HEK293 (cell line): ENCODE measurements around the gene PDLIM5.
A peak's percentile ranks its signal among the peaks of the same experiment; 100 is the strongest.

Experiments used
- CTCF ChIA-PET: fragments of 350-600 bp; formaldehyde crosslinking; extraction: SDS; loops from one replicate; lab custom pipeline; 2021; ENCODE audit warnings: antibody characterized with exemption; lab: Yijun Ruan, JAX
- POLR2A ChIA-PET: fragments of 300-600 bp; formaldehyde crosslinking; extraction: SDS; loops from one replicate; lab custom pipeline; 2020; ENCODE audit warnings: antibody characterized with exemption, inconsistent platforms; lab: Yijun Ruan, JAX
- H3K27ac ChIP-seq: fragments of 200-500 bp; sonication (Bioruptor generic); 2 replicates; pipeline ENCODE4 v1.5.1; 2014; ENCODE audit warnings: low read depth, low read length, control low read depth, inconsistent platforms; ENCODE audit errors: extremely low read depth
- H3K36me3 ChIP-seq, 2 experiments: fragments of 200-500 bp in 1 of 2; sonication (Bioruptor generic) in 1 of 2; 1 replicate in 1 of 2; 2 replicates in 1 of 2; pipeline ENCODE4 v1.5.1; 2014 to 2017; ENCODE audit warnings: inconsistent platforms in 2 of 2, low read length in 2 of 2; ENCODE audit not compliant: control insufficient read depth in 2 of 2, insufficient read depth in 1 of 2
- H3K4me1 ChIP-seq: fragments of 200-500 bp; sonication (Bioruptor generic); 2 replicates; pipeline ENCODE4 v1.5.1; 2014; ENCODE audit warnings: mild to moderate bottlenecking, low read length, inconsistent platforms; ENCODE audit not compliant: control insufficient read depth, insufficient read depth
- H3K4me3 ChIP-seq: 2 replicates; pipeline ENCODE4 v1.5.1; 2011; ENCODE audit warnings: low read depth, mild to moderate bottlenecking, control low read depth, low read length, moderate library complexity
- H3K9me3 ChIP-seq: fragments of 200-500 bp; sonication (Bioruptor generic); 2 replicates; pipeline ENCODE4 v1.5.1; 2014; ENCODE audit warnings: low read depth, low read length, inconsistent platforms; ENCODE audit not compliant: control insufficient read depth, insufficient read depth
- GLI2 ChIP-seq: fragments of 450-650 bp; formaldehyde crosslinking; IDR thresholded peaks from 2 replicates; pipeline ENCODE4; 2017; ENCODE audit warnings: missing biosample characterization, missing genetic modification characterization, low read depth, borderline replicate concordance
- GLIS2 ChIP-seq: fragments of 450-650 bp; formaldehyde crosslinking; IDR thresholded peaks from 2 replicates; pipeline ENCODE4 v1.5.1; 2016; ENCODE audit warnings: missing biosample characterization, missing genetic modification characterization
- IKZF3 ChIP-seq: fragments of 450-650 bp; IDR thresholded peaks from 2 replicates; pipeline ENCODE4 v1.5.0; 2018; ENCODE audit warnings: missing biosample characterization, mild to moderate bottlenecking, missing genetic modification characterization, moderate library complexity
- MYNN ChIP-seq: fragments of 450-650 bp; formaldehyde crosslinking; IDR thresholded peaks from 2 replicates; pipeline ENCODE4 v1.5.1; 2016; ENCODE audit warnings: missing biosample characterization, missing genetic modification characterization, borderline replicate concordance
- OSR2 ChIP-seq: fragments of 450-650 bp; formaldehyde crosslinking; IDR thresholded peaks from 2 replicates; pipeline ENCODE4 v1.5.1; 2016; ENCODE audit warnings: missing biosample characterization, missing genetic modification characterization
- PRDM10 ChIP-seq: fragments of 450-650 bp; formaldehyde crosslinking; IDR thresholded peaks from 2 replicates; pipeline ENCODE4 v1.5.1; 2016; ENCODE audit warnings: missing biosample characterization, missing genetic modification characterization
- SCRT2 ChIP-seq: fragments of 450-650 bp; formaldehyde crosslinking; IDR thresholded peaks from 2 replicates; pipeline ENCODE4 v1.5.1; 2016; ENCODE audit warnings: missing biosample characterization, missing genetic modification characterization
- ZBTB48 ChIP-seq: fragments of 450-650 bp; formaldehyde crosslinking; IDR thresholded peaks from 2 replicates; pipeline ENCODE4 v1.5.1; 2016; ENCODE audit warnings: missing biosample characterization, missing genetic modification characterization
- ZNF184 ChIP-seq: fragments of 450-650 bp; IDR thresholded peaks from 2 replicates; pipeline ENCODE4 v1.5.1; 2018; ENCODE audit warnings: missing biosample characterization, mild to moderate bottlenecking, missing genetic modification characterization
- ZNF221 ChIP-seq: fragments of 450-650 bp; formaldehyde crosslinking; IDR thresholded peaks from 2 replicates; pipeline ENCODE4 v1.5.1; 2017; ENCODE audit warnings: missing biosample characterization, missing genetic modification characterization, borderline replicate concordance
- ZNF23 ChIP-seq: fragments of 450-650 bp; formaldehyde crosslinking; IDR thresholded peaks from 2 replicates; pipeline ENCODE4 v1.5.1; 2016; ENCODE audit warnings: missing biosample characterization, missing genetic modification characterization, borderline replicate concordance
- ZNF26 ChIP-seq: fragments of 450-650 bp; formaldehyde crosslinking; IDR thresholded peaks from 2 replicates; pipeline ENCODE4 v1.5.1; 2016; ENCODE audit warnings: missing biosample characterization, missing genetic modification characterization
- ZNF324 ChIP-seq: fragments of 450-650 bp; formaldehyde crosslinking; IDR thresholded peaks from 2 replicates; pipeline ENCODE4 v1.5.1; 2016; ENCODE audit warnings: missing biosample characterization, missing genetic modification characterization
- ZNF416 ChIP-seq: fragments of 450-650 bp; formaldehyde crosslinking; IDR thresholded peaks from 2 replicates; pipeline ENCODE4 v1.5.1; 2016; ENCODE audit warnings: missing biosample characterization, missing genetic modification characterization
- ZNF530 ChIP-seq: fragments of 450-650 bp; formaldehyde crosslinking; IDR thresholded peaks from 2 replicates; pipeline ENCODE4 v1.5.1; 2016; ENCODE audit warnings: low read depth, missing biosample characterization, missing genetic modification characterization
- ZNF677 ChIP-seq: fragments of 450-650 bp; IDR thresholded peaks from 2 replicates; pipeline ENCODE4 v1.5.0; 2018; ENCODE audit warnings: missing biosample characterization, mild to moderate bottlenecking, missing genetic modification characterization, moderate library complexity
- ZNF704 ChIP-seq: fragments of 450-650 bp; formaldehyde crosslinking; IDR thresholded peaks from 2 replicates; pipeline ENCODE4 v1.5.1; 2016; ENCODE audit warnings: missing biosample characterization, missing genetic modification characterization
- ZNF768 ChIP-seq: fragments of 450-650 bp; formaldehyde crosslinking; IDR thresholded peaks from 2 replicates; pipeline ENCODE4 v1.5.1; 2018; ENCODE audit warnings: missing biosample characterization, mild to moderate bottlenecking, missing genetic modification characterization
- ZNF785 ChIP-seq: fragments of 450-650 bp; formaldehyde crosslinking; IDR thresholded peaks from 2 replicates; pipeline ENCODE4 v1.5.1; 2016; ENCODE audit warnings: missing biosample characterization, missing genetic modification characterization
- TF ChIP-seq, protein P1 (sequence below): fragments of 450-650 bp; formaldehyde crosslinking; IDR thresholded peaks from 2 replicates; pipeline ENCODE4 v1.5.1; 2017; ENCODE audit warnings: missing biosample characterization, missing genetic modification characterization
- TF ChIP-seq, protein P2 (sequence below): fragments of 450-650 bp; formaldehyde crosslinking; conservative IDR thresholded peaks from 2 replicates; pipeline ENCODE4 v1.5.1; 2016; ENCODE audit warnings: low read depth, missing biosample characterization, missing genetic modification characterization

Gene PDLIM5

DNA sequence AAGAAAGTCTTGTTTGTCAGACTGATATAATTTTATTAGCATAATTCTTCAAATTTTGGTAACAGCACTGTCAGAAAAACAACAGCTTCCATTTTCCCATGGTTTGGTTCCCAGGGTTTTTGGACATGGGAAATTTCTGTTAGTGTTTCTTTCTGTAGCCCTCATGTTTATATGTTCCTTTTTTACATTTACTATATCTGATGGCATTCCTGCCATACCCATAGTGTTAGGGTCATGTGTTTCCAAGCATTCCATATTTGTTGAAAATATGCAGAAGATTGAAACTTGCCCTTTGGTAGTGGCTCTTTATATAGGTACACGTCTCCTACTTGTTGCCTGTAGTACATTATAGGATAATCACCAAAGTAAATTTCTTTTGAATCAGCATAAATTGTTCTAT is 65.8 kb downstream of the PDLIM5 start:
- TF ChIP-seq ZNF768: no peak
- TF ChIP-seq ZNF26: no peak
- no peak for TF ChIP-seq OSR2
- TF ChIP-seq SCRT2 (tag by site-specific recombination): 0 out of 2 replicates have a peak, but pooled peaks have one; percentile 22
- TF ChIP-seq ZNF416 (tag by site-specific recombination): no peak
- Histone ChIP-seq H3K36me3 (no peaks in the 10 kb centered on the region), H3K9me3 (no peaks in the 10 kb centered on the region), H3K4me1 (peaks cover 4% of the 10 kb centered on the region; the same call in 1 of the 2 replicates), H3K4me3 (no peak overlapping the region), H3K27ac (no peak overlapping the region)
- ChIA-PET POLR2A (no interaction called here), CTCF (no interaction called here)

DNA sequence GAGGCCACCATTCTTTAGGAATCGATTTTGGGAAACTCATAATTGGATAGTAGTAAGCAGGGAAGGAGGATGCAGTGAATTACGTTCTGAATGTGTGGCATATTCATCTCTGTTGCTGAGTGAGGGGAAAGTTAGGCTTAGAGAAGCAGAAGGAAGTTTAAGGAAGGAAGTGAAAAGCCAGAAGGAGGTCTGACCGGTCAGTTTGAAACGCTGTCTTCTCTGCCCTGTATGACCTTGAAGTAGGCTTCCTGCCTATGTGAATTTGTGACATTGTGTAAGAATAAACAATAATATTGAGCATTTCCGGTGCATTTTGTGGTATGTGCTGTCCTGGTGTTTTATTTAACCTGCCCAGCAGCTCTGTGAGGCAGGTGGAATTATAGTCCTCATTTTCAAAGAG is 67.3 kb downstream of the PDLIM5 start:
- POLR2A ChIA-PET: no interaction called here
- CTCF ChIA-PET: no interaction called here
- Histone ChIP-seq H3K27ac (no peak overlapping the region), H3K4me1 (peaks cover 4% of the 10 kb centered on the region; the same call in 1 of the 2 replicates), H3K4me3 (no peak overlapping the region), H3K36me3 (no peaks in the 10 kb centered on the region), H3K9me3 (no peaks in the 10 kb centered on the region)
- no peak for TF ChIP-seq ZNF23 (tag by site-specific recombination)
- TF ChIP-seq ZNF704 (tag by site-specific recombination): no peak
- TF ChIP-seq ZNF530 (tag by site-specific recombination): no peak
- TF ChIP-seq, protein P1, sequence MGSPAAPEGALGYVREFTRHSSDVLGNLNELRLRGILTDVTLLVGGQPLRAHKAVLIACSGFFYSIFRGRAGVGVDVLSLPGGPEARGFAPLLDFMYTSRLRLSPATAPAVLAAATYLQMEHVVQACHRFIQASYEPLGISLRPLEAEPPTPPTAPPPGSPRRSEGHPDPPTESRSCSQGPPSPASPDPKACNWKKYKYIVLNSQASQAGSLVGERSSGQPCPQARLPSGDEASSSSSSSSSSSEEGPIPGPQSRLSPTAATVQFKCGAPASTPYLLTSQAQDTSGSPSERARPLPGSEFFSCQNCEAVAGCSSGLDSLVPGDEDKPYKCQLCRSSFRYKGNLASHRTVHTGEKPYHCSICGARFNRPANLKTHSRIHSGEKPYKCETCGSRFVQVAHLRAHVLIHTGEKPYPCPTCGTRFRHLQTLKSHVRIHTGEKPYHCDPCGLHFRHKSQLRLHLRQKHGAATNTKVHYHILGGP: no peak
- TF ChIP-seq ZNF184 (tag by site-specific recombination): no peak
- TF ChIP-seq, protein P2, sequence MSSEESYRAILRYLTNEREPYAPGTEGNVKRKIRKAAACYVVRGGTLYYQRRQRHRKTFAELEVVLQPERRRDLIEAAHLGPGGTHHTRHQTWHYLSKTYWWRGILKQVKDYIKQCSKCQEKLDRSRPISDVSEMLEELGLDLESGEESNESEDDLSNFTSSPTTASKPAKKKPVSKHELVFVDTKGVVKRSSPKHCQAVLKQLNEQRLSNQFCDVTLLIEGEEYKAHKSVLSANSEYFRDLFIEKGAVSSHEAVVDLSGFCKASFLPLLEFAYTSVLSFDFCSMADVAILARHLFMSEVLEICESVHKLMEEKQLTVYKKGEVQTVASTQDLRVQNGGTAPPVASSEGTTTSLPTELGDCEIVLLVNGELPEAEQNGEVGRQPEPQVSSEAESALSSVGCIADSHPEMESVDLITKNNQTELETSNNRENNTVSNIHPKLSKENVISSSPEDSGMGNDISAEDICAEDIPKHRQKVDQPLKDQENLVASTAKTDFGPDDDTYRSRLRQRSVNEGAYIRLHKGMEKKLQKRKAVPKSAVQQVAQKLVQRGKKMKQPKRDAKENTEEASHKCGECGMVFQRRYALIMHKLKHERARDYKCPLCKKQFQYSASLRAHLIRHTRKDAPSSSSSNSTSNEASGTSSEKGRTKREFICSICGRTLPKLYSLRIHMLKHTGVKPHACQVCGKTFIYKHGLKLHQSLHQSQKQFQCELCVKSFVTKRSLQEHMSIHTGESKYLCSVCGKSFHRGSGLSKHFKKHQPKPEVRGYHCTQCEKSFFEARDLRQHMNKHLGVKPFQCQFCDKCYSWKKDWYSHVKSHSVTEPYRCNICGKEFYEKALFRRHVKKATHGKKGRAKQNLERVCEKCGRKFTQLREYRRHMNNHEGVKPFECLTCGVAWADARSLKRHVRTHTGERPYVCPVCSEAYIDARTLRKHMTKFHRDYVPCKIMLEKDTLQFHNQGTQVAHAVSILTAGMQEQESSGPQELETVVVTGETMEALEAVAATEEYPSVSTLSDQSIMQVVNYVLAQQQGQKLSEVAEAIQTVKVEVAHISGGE (tag by site-specific recombination): no peak
- no peak for TF ChIP-seq MYNN (tag by site-specific recombination)
- TF ChIP-seq GLIS2 (tag by site-specific recombination): no peak
- TF ChIP-seq PRDM10: no peak
- TF ChIP-seq ZNF785: no peak
- TF ChIP-seq GLI2 (tag by site-specific recombination): no peak
- no peak for TF ChIP-seq IKZF3
- TF ChIP-seq ZBTB48: no peak
- TF ChIP-seq ZNF677 (tag by site-specific recombination): no peak
- no peak for TF ChIP-seq ZNF221 (tag by site-specific recombination)
- no peak for TF ChIP-seq ZNF324 (tag by site-specific recombination)
- no peak for TF ChIP-seq ZNF768
